GM19395 (cell line): ENCODE measurements around the gene CDH23.

Experiments
- ATAC-seq: cut with Tn5 transposase; IDR thresholded peaks from one replicate; pipeline ENCODE4 v1.9.1; 2021; ENCODE audit warnings: mild to moderate bottlenecking, moderate library complexity; ENCODE audit not compliant: unreplicated experiment

CDH23 gene

GRCh38 chr10:71462062-71462935 lies 65.6 kb downstream of the CDH23 start:
- ATAC-seq, result no peak

GRCh38 chr10:71463111-71463510 lies 66.4 kb downstream of the CDH23 start:
- ATAC-seq, result no peak

- ATAC-seq, result no peak
Observed at GRCh38 chr10:71465551-71466252, 69.0 kb downstream of the CDH23 start.

GRCh38 chr10:71466330-71466729 lies 69.6 kb downstream of the CDH23 start:
- no peak for ATAC-seq

GRCh38 chr10:71467161-71467560 lies 70.4 kb downstream of the CDH23 start:
- no peak for ATAC-seq

- no peak for ATAC-seq
Observed at GRCh38 chr10:71467569-71468362, 71.0 kb downstream of the CDH23 start.

- ATAC-seq, result no peak
Observed at GRCh38 chr10:71468363-71469094, 71.8 kb downstream of the CDH23 start.

- no peak for ATAC-seq
Observed at GRCh38 chr10:71471006-71471405, 74.3 kb downstream of the CDH23 start.

GRCh38 chr10:71471957-71472365 lies 75.2 kb downstream of the CDH23 start:
- ATAC-seq, result no peak

GRCh38 chr10:71472466-71472865 lies 75.7 kb downstream of the CDH23 start:
- no peak for ATAC-seq

- no peak for ATAC-seq
Observed at GRCh38 chr10:71472912-71473311, 76.2 kb downstream of the CDH23 start.

- no peak for ATAC-seq
Observed at GRCh38 chr10:71473671-71474599, 77.2 kb downstream of the CDH23 start.

- no peak for ATAC-seq
Observed at GRCh38 chr10:71474702-71475242, 78.1 kb downstream of the CDH23 start.

- no peak for ATAC-seq
Observed at GRCh38 chr10:71475243-71475871, 78.6 kb downstream of the CDH23 start.

GRCh38 chr10:71476228-71477011 lies 79.7 kb downstream of the CDH23 start:
- ATAC-seq, result no peak

GRCh38 chr10:71478173-71478572 lies 81.5 kb downstream of the CDH23 start:
- ATAC-seq, result no peak

GRCh38 chr10:71478813-71479365 lies 82.2 kb downstream of the CDH23 start:
- ATAC-seq, result no peak

GRCh38 chr10:71479831-71480230 lies 83.1 kb downstream of the CDH23 start:
- no peak for ATAC-seq
